Lung (tissue), 12 donors: ENCODE results near the gene DENND2A. TPM values are rescaled to one million over a fixed set of nuclear protein-coding genes. Genes with fewer than 3 reads are reported as not detected.
"Not testable (repeated sequence)": the region's sequence is repeated elsewhere in the genome, so short reads cannot be mapped to it uniquely, and the experiment has no call there.

Experiments
- ATAC-seq: fragments of 200-7000 bp; cut with Tn5 transposase; one replicate; pipeline ENCODE4 v1.9.1; 2020; ENCODE audit warnings: moderate number of reproducible peaks; ENCODE audit not compliant: insufficient read depth, low FRiP score
- DNase-seq, 3 donors: peaks; one replicate each; pipeline ENCODE4 v3.0.0-alpha.2; 2013 to 2017
- H3K27ac ChIP-seq, 2 donors: one replicate each; pipeline ENCODE4 v1.5.1; 2013; ENCODE audit warnings: mild to moderate bottlenecking in 2 of 2, moderate library complexity in 2 of 2, control low read depth in 1 of 2, inconsistent platforms in 1 of 2, low read depth in 1 of 2, low read length in 1 of 2
- H3K27me3 ChIP-seq, 3 donors: one replicate each; pipeline ENCODE4 v1.5.1; 2013; ENCODE audit warnings: low read length in 2 of 3; ENCODE audit not compliant: control insufficient read depth in 3 of 3, insufficient read depth in 3 of 3
- H3K36me3 ChIP-seq, 4 donors: one replicate each; pipeline ENCODE4 v1.5.1; 2013; ENCODE audit warnings: low read length in 4 of 4, mild to moderate bottlenecking in 1 of 4, moderate library complexity in 1 of 4; ENCODE audit not compliant: control insufficient read depth in 4 of 4, insufficient read depth in 4 of 4
- H3K4me1 ChIP-seq, 5 donors: one replicate each; pipeline ENCODE4 v1.5.1; 2013; ENCODE audit warnings: low read length in 5 of 5, mild to moderate bottlenecking in 2 of 5, moderate library complexity in 1 of 5; ENCODE audit not compliant: control insufficient read depth in 5 of 5, insufficient read depth in 5 of 5
- H3K4me3 ChIP-seq: one replicate; pipeline ENCODE4 v1.5.1; 2013; ENCODE audit warnings: mild to moderate bottlenecking, control low read depth, moderate library complexity
- H3K9ac ChIP-seq, 2 donors: one replicate each; pipeline ENCODE4 v1.5.1; 2013; ENCODE audit warnings: low read length in 2 of 2, control low read depth in 1 of 2; ENCODE audit not compliant: insufficient read depth in 1 of 2
- H3K9me3 ChIP-seq, 4 donors: one replicate each; pipeline ENCODE4 v1.5.1; 2013; ENCODE audit warnings: low read length in 3 of 4, mild to moderate bottlenecking in 1 of 4, moderate library complexity in 1 of 4; ENCODE audit not compliant: control insufficient read depth in 4 of 4, insufficient read depth in 3 of 4
- WGBS, 2 donors: extraction: QIAGEN DNeasy Blood & Tissue Kit; methylation state at CpG; one replicate each; pipeline ENCODE4 v1.1.7; 2013; 5-methylcytosine and 5-hydroxymethylcytosine counted together
- polyA plus RNA-seq, 2 donors: library from polyadenylated mRNA; stranded (reverse); fragments of 200-250 nt; gene quantifications; one replicate each; pipeline ENCODE4 v1.2.1, GENCODE V29; 2013
- total RNA-seq, 2 donors: library from RNA; depleted of rRNA in 1 of 2; stranded (reverse); fragments of >200 nt in 1 of 2; gene quantifications; one replicate each; pipeline ENCODE4 v1.2.1, GENCODE V29; 2014 to 2021
- TF ChIP-seq, protein P1 (sequence below): IDR thresholded peaks from 2 replicates; pipeline ENCODE4 v1.5.1; 2012; ENCODE audit warnings: mild to moderate bottlenecking; ENCODE audit errors: control extremely low read depth, extremely low read depth
- donor health status: control.
- donor health status: control.
- donor health status: Bipolar disorder and iron deficiency.
- donor health status: healthy.
- donor health status: DM: yes; HTN: yes; CAD: no.

Gene DENND2A
- total and polyA plus RNA-seq, 4 donors: 4.1 to 32.4 (median 9.7) TPM

DNA sequence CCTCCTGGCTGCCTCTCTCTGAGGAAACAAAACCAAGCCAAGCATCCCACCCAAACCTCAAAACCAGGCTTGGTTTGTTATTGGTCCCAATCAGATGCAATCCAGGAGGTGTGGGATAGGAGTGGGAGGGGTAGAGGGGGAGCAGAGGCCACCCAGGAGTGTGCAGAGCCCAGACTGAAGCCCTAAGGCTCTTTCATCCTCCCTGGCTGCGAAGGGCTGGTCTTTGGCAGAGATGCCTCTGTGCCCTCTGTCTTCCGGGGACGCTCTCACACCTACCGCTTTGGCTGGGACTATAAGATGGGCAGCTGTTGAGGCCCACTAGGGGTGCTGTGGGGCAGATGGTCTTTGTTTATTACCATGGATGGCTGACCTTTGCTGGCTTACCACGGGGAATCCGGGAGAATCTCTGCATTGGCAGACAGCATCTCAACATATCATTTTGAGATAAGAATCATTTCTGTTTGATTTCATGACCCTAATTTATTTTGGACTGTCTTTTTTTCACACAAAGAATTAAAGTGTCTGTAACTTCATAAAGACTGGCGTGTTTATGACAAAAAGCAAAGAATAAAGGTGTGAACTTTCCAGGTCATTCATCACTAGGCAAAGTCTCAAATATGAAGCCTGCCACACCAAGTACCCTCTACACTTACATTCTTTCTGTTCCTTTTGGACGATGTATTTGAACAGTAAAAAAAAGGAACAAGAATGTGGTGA, 6.5 kb upstream of the DENND2A start:
- Histone ChIP-seq H3K27ac (no peak overlapping the region), H3K4me1 (peaks cover 0 to 8% (median 0%) of the 10 kb centered on the region in 5 donors), H3K9ac (no peak overlapping the region), H3K9me3 (no peaks in the 10 kb centered on the region), H3K4me3 (no peak overlapping the region), H3K27me3 (no peaks in the 10 kb centered on the region), H3K36me3 (no peaks in the 10 kb centered on the region)
- WGBS, 2 donors: 26 to 27% methylated on average over 8 of the region's 8 CpGs
- ATAC-seq: no peak
- DNase-seq: peak; percentile 55 to 63 (median 58)
- TF ChIP-seq, protein P1, sequence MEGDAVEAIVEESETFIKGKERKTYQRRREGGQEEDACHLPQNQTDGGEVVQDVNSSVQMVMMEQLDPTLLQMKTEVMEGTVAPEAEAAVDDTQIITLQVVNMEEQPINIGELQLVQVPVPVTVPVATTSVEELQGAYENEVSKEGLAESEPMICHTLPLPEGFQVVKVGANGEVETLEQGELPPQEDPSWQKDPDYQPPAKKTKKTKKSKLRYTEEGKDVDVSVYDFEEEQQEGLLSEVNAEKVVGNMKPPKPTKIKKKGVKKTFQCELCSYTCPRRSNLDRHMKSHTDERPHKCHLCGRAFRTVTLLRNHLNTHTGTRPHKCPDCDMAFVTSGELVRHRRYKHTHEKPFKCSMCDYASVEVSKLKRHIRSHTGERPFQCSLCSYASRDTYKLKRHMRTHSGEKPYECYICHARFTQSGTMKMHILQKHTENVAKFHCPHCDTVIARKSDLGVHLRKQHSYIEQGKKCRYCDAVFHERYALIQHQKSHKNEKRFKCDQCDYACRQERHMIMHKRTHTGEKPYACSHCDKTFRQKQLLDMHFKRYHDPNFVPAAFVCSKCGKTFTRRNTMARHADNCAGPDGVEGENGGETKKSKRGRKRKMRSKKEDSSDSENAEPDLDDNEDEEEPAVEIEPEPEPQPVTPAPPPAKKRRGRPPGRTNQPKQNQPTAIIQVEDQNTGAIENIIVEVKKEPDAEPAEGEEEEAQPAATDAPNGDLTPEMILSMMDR: no peak

DNA sequence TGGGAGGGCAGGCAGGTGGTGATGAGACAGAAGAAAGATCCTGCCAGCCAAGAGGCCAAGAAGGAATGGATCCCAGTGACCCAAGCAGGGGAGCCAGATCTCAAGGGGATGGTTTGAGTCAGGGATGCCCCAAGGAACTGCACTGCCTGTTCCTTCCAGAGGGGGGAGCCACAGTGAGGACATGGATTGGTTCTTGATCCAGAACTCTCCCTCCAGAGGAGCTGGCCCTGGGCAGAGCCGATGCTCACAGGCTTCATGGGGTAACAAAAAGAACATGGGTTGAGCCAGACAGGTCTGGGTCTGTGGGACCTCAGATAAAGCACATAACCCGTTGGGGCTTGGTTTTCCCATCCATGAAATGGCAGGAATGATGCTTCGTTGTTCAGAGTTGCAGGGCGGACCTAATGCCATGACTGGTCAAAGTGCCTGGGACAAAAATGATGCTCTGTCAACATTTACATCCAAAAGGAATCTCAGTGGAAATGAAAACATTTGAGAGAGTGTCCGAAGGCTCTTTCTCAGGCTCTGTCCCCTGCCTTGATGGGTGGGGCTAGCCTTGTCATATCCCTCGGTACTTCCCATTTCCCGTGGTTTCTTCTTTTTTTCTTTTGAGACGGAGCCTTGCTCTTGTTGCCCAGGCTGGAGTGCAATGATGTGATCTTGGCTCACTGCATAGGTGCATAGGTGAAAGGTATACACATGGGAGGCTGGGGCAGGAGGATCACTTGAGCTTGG, 4.7 kb upstream of the DENND2A start:
- DNase-seq (no peak), ATAC-seq (no peak)
- no peaks in the 10 kb centered on the region for H3K9me3 ChIP-seq
- H3K27me3 ChIP-seq: no peaks in the 10 kb centered on the region
- no peak overlapping the region for H3K4me3 ChIP-seq
- no peak overlapping the region for H3K9ac ChIP-seq
- TF ChIP-seq, protein P1: no peak
- no peak overlapping the region for H3K27ac ChIP-seq
- WGBS, 2 donors: 59 to 68% methylated on average over 8 of the region's 8 CpGs
- no peaks in the 10 kb centered on the region for H3K36me3 ChIP-seq
- H3K4me1 ChIP-seq: peaks cover 0 to 15% (median 0%) of the 10 kb centered on the region in 5 donors

DNA sequence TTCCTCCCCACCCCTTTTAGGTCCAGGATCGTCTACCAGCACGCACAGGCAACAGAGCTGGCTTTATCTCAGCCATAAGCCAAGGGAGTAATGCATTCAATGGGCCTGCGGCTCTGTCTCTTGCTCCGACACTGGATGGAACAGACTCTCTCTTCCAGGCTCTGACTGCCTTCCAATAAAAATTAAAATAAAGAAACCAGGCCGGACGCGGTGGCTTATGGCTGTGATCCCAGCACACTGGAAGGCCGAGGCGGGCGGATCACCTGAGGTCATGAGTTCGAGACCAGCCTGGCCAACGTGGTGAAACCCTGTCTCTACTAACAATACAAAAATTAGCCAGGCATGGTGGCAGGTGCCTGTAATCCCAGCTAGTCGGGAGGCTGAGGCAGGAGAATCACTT, 4.1 kb upstream of the DENND2A start:
- not testable (repeated sequence) for H3K9me3 ChIP-seq, DNase-seq, H3K36me3 ChIP-seq, H3K9ac ChIP-seq, H3K27ac ChIP-seq, H3K4me3 ChIP-seq, ATAC-seq, H3K27me3 ChIP-seq
- peaks cover 0 to 15% (median 3%) of the 10 kb centered on the region in 5 donors for H3K4me1 ChIP-seq
- 91 to 97% methylated on average over 13 of the region's 13 CpGs for WGBS, 2 donors

DNA sequence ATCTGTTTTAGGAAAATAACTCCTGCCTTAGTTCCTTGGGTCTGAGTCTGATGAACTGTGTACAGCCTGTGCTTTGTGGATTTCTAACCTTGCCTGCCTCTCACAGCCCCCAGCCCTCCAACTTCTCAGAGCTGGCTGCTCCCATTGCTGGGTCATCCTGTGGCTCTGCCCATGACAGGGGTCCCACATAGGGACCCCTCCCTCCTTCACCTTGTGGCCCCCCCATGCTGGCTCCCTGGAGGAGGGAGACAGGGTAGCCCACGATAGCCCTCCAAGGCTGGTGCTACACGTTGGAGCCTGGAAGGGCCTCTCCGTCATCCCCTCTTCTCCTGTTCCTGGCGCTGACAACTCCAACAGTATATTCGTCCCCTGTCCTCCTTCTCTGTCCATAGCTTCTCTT, 2.8 kb upstream of the DENND2A start:
- DNase-seq (no peak), ATAC-seq (no peak)
- peaks cover 0 to 27% (median 6%) of the 10 kb centered on the region in 5 donors for H3K4me1 ChIP-seq
- 82 to 88% methylated on average over 5 of the region's 5 CpGs for WGBS, 2 donors
- no peak overlapping the region for H3K4me3 ChIP-seq
- no peak overlapping the region for H3K9ac ChIP-seq
- no peaks in the 10 kb centered on the region for H3K27me3 ChIP-seq
- no peaks in the 10 kb centered on the region for H3K9me3 ChIP-seq
- no peaks in the 10 kb centered on the region for H3K36me3 ChIP-seq
- TF ChIP-seq, protein P1: no peak
- H3K27ac ChIP-seq: no peak overlapping the region
